ENCODE data around the gene HEXIM2.
"Not testable (repeated sequence)": the region's sequence is repeated elsewhere in the genome, so short reads cannot be mapped to it uniquely, and the experiment has no call there.

The HEXIM2 gene

GRCh38 chr17:45117334-45117733 is 44.3 kb upstream of the HEXIM2 start:
- Histone ChIP-seq H3K9me3 (ENCODE audit: low read depth, low read length) (no peaks in the 10 kb centered on the region), H3K27ac (no peak overlapping the region), H3K36me3 (ENCODE audit: insufficient read depth, low read length) (no peaks in the 10 kb centered on the region), H3K9ac (ENCODE audit: insufficient read length) (no peak overlapping the region), H3K4me3 (no peak overlapping the region)
- DNase-seq (ENCODE audit: low read depth, low spot score), result no peak
- TF ChIP-seq POLR2AphosphoS5 (IDR thresholded peaks at IDR 0.05; ENCODE audit: borderline replicate concordance, low read depth, low read length), result no peak
- no peak for TF ChIP-seq FOXP2 (optimal IDR thresholded peaks at IDR 0.05; ENCODE audit: control extremely low read depth, extremely low read length, insufficient read depth)
- TF ChIP-seq EZH2 (IDR thresholded peaks at IDR 0.05), result no peak

GRCh38 chr17:45117848-45118646 is 43.6 kb upstream of the HEXIM2 start:
- Histone ChIP-seq H3K36me3 (ENCODE audit: insufficient read depth, low read length) (no peaks in the 10 kb centered on the region), H3K4me3 (no peak overlapping the region), H3K27ac (no peak overlapping the region), H3K9ac (ENCODE audit: insufficient read length) (no peak overlapping the region), H3K9me3 (ENCODE audit: low read depth, low read length) (no peaks in the 10 kb centered on the region)
- DNase-seq (ENCODE audit: low read depth, low spot score), result no peak
- TF ChIP-seq POLR2AphosphoS5 (IDR thresholded peaks at IDR 0.05; ENCODE audit: borderline replicate concordance, low read depth, low read length), result no peak
- TF ChIP-seq EZH2 (IDR thresholded peaks at IDR 0.05), result no peak
- TF ChIP-seq FOXP2 (optimal IDR thresholded peaks at IDR 0.05; ENCODE audit: control extremely low read depth, extremely low read length, insufficient read depth), result no peak

DNA sequence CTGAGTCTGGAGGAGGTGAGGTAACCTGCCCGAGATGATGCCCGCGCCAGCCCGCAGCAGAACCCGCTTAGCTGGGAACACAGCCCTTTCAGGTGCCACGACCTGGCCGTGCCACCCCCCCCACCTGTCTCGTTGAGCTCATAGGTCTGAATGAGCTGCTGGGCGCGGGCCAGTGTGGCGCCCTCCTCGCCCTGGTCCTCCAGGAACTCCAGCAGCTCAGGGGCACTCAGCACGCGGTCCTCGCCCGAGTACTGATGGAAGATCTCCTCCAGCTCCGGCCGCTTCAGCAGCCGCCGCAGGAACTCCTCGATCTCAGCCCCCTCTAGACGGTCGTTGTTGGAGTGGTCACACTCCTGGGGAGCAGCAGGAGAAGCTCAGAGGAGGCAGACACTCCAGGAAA is 43.0 kb upstream of the HEXIM2 start:
- TF ChIP-seq POLR2AphosphoS5 (IDR thresholded peaks at IDR 0.05; ENCODE audit: borderline replicate concordance, low read depth, low read length) (no peak), EZH2 (IDR thresholded peaks at IDR 0.05) (no peak), FOXP2 (optimal IDR thresholded peaks at IDR 0.05; ENCODE audit: control extremely low read depth, extremely low read length, insufficient read depth) (no peak)
- Histone ChIP-seq H3K36me3 (ENCODE audit: insufficient read depth, low read length) (no peaks in the 10 kb centered on the region), H3K9me3 (ENCODE audit: low read depth, low read length) (no peaks in the 10 kb centered on the region), H3K4me3 (no peak overlapping the region), H3K27ac (no peak overlapping the region), H3K9ac (ENCODE audit: insufficient read length) (no peak overlapping the region)
- DNase-seq (ENCODE audit: low read depth, low spot score), result no peak

DNA sequence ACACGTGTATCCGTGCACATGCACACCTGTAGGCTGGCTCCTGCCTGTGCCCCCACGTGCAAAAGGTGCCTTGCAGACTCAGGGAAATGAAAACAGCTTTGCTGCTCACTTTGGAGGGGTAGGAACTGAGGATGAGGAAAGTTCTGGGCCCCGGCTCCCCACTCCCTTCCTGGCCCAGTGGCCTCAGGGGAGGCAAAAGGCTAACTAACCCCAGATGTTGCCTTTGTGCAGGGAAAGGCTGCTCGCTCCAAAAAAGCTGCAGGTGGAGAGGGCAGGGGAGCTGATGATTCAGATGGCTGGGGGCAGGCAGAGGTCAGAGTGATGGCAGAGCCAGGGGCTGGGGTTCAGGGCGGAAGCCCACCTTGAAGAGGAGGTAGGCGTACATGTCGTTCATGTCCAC is 41.7 kb upstream of the HEXIM2 start:
- Histone ChIP-seq H3K36me3 (ENCODE audit: insufficient read depth, low read length) (no peaks in the 10 kb centered on the region), H3K27ac (no peak overlapping the region), H3K9ac (ENCODE audit: insufficient read length) (no peak overlapping the region), H3K9me3 (ENCODE audit: low read depth, low read length) (no peaks in the 10 kb centered on the region), H3K4me3 (no peak overlapping the region)
- TF ChIP-seq FOXP2 (optimal IDR thresholded peaks at IDR 0.05; ENCODE audit: control extremely low read depth, extremely low read length, insufficient read depth) (no peak), POLR2AphosphoS5 (IDR thresholded peaks at IDR 0.05; ENCODE audit: borderline replicate concordance, low read depth, low read length) (no peak), EZH2 (IDR thresholded peaks at IDR 0.05) (no peak)
- no peak for DNase-seq (ENCODE audit: low read depth, low spot score)

GRCh38 chr17:45120558-45120957 is 41.1 kb upstream of the HEXIM2 start:
- TF ChIP-seq POLR2AphosphoS5 (IDR thresholded peaks at IDR 0.05; ENCODE audit: borderline replicate concordance, low read depth, low read length) (no peak), EZH2 (IDR thresholded peaks at IDR 0.05) (no peak), FOXP2 (optimal IDR thresholded peaks at IDR 0.05; ENCODE audit: control extremely low read depth, extremely low read length, insufficient read depth) (no peak)
- Histone ChIP-seq H3K27ac (no peak overlapping the region), H3K9ac (ENCODE audit: insufficient read length) (no peak overlapping the region), H3K36me3 (ENCODE audit: insufficient read depth, low read length) (no peaks in the 10 kb centered on the region), H3K4me3 (no peak overlapping the region), H3K9me3 (ENCODE audit: low read depth, low read length) (no peaks in the 10 kb centered on the region)
- DNase-seq (ENCODE audit: low read depth, low spot score), result no peak

DNA sequence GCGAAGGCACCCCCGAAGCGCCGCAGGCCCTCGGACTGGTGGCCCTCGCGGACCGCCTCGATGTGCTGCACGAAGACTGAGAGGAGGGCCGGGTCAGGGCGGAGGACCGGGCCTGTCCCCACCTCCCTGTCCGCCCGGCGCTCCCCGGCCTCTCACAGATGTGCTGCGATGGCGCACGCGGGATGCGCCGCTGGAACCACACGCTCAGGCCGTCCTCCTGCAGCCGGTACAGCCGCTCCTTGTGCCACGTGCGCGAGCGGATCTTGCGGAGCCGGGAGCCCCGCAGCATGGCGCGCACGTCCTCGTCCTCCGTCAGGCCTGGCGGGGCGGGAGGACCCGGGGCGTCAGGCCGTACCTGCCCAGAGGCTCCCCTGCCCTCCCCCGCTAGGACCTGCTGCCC is 40.6 kb upstream of the HEXIM2 start:
- Histone ChIP-seq H3K9ac (ENCODE audit: insufficient read length) (no peak overlapping the region), H3K27ac (no peak overlapping the region), H3K9me3 (ENCODE audit: low read depth, low read length) (no peaks in the 10 kb centered on the region), H3K36me3 (ENCODE audit: insufficient read depth, low read length) (no peaks in the 10 kb centered on the region), H3K4me3 (no peak overlapping the region)
- no peak for DNase-seq (ENCODE audit: low read depth, low spot score)
- TF ChIP-seq EZH2 (IDR thresholded peaks at IDR 0.05) (no peak), POLR2AphosphoS5 (IDR thresholded peaks at IDR 0.05; ENCODE audit: borderline replicate concordance, low read depth, low read length) (no peak), FOXP2 (optimal IDR thresholded peaks at IDR 0.05; ENCODE audit: control extremely low read depth, extremely low read length, insufficient read depth) (no peak)

- Histone ChIP-seq H3K9ac (ENCODE audit: insufficient read length) (no peak overlapping the region), H3K9me3 (ENCODE audit: low read depth, low read length) (no peaks in the 10 kb centered on the region), H3K4me3 (no peak overlapping the region), H3K27ac (no peak overlapping the region), H3K36me3 (ENCODE audit: insufficient read depth, low read length) (no peaks in the 10 kb centered on the region)
- no peak for DNase-seq (ENCODE audit: low read depth, low spot score)
- TF ChIP-seq EZH2 (IDR thresholded peaks at IDR 0.05), result no peak
- TF ChIP-seq FOXP2 (optimal IDR thresholded peaks at IDR 0.05; ENCODE audit: control extremely low read depth, extremely low read length, insufficient read depth), result no peak
- TF ChIP-seq POLR2AphosphoS5 (IDR thresholded peaks at IDR 0.05; ENCODE audit: borderline replicate concordance, low read depth, low read length), result no peak
Measured at GRCh38 chr17:45123076-45123770, 38.5 kb upstream of the HEXIM2 start.

DNA sequence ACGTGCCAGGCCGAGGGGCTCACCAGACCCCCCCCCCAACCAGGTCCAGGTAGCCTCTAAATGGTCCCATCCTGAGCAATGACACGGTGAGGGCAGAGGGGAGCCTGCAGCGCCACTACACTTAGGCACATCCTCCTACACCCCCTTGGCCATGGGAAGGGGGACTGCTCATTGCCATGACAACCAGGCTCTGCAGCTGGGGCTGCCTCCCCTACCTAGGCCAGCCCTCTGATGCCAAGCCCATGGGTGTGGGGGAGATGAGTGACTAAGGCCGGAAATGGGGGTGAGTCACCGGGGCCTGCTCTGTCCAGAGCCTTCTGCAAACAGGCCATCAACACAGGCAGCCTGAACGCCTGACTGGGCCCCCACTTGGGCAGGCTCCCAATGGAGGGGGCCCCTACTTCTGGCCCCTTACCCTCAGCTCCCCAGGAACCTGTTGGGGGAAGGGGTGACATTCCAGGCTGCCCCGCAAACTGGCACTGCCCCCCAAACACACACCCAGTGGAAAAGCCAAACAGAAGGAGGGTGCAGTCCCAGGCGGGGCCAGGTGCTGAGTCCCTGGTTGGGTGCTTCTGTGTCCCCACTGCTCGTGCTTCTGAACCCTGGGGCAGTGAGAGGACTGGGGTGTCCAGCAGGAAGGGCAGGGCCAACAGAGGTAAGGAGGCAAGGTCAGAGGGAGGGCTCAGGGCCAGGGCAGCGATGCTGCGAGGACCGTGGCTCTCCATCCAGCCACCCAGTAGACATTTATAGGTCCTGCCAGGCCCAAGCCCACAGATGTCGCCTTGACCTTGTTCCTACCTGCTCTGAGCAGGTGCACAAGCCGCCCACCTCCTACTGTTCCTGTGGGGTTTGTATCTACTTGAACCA is 37.5 kb upstream of the HEXIM2 start:
- no peak for TF ChIP-seq POLR2AphosphoS5 (IDR thresholded peaks at IDR 0.05; ENCODE audit: borderline replicate concordance, low read depth, low read length)
- TF ChIP-seq EZH2 (IDR thresholded peaks at IDR 0.05), result no peak
- no peak for TF ChIP-seq FOXP2 (optimal IDR thresholded peaks at IDR 0.05; ENCODE audit: control extremely low read depth, extremely low read length, insufficient read depth)
- Histone ChIP-seq H3K27ac (no peak overlapping the region), H3K9ac (ENCODE audit: insufficient read length) (no peak overlapping the region), H3K4me3 (no peak overlapping the region), H3K36me3 (ENCODE audit: insufficient read depth, low read length) (no peaks in the 10 kb centered on the region), H3K9me3 (ENCODE audit: low read depth, low read length) (no peaks in the 10 kb centered on the region)
- DNase-seq (ENCODE audit: low read depth, low spot score), result no peak

GRCh38 chr17:45124797-45125122 is 36.9 kb upstream of the HEXIM2 start:
- not testable (repeated sequence) for H3K4me3 ChIP-seq; H3K9ac ChIP-seq (ENCODE audit: insufficient read length); H3K36me3 ChIP-seq (ENCODE audit: insufficient read depth, low read length); H3K27ac ChIP-seq; DNase-seq (ENCODE audit: low read depth, low spot score); H3K9me3 ChIP-seq (ENCODE audit: low read depth, low read length)

Data from SK-N-MC (cell line).